ENCODE measurements around the gene C1orf52. TPM values are rescaled to one million over a fixed set of nuclear protein-coding genes. Genes with fewer than 3 reads are reported as not detected.
A peak's percentile ranks its signal among the peaks of the same experiment; 100 is the strongest.

C1orf52 gene
- total and polyA plus RNA-seq, 9 donors: 10.7 to 24.6 (median 20.1) TPM

DNA sequence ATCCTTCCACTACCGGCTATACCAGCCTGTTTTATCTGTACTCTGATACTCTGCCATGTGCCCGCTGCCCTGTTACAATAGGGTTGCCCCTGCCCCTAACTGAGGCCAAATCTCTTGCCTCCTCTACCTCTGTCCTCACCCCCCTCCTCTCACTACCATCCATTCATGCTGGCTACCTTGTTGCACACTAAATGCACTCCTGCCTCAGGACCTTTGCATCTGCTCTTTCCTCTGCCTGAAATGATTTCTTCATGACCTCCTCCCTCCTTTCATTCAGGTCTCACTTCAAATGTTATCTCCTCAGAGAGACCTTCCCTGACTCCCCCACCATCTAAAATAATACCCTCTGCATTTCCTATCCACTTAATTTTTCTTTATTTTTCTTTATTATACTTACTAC, 51.0 kb downstream of the C1orf52 start:
- Histone ChIP-seq H3K27me3 (no peaks in the 10 kb centered on the region), H3K9me3 (no peaks in the 10 kb centered on the region), H3K27ac (no peak overlapping the region), H3K4me3 (no peak overlapping the region), H3K36me3 (no peaks in the 10 kb centered on the region), H3K4me1 (ENCODE audit: insufficient read depth) (no peaks in the 10 kb centered on the region)
- no peak for DNase-seq
- 61 to 73% (median 66%) methylated on average over 2 of the region's 2 CpGs for WGBS, 3 donors
- intact Hi-C loops (cut with DNase I): no loop called here
- TF ChIP-seq, protein P1, sequence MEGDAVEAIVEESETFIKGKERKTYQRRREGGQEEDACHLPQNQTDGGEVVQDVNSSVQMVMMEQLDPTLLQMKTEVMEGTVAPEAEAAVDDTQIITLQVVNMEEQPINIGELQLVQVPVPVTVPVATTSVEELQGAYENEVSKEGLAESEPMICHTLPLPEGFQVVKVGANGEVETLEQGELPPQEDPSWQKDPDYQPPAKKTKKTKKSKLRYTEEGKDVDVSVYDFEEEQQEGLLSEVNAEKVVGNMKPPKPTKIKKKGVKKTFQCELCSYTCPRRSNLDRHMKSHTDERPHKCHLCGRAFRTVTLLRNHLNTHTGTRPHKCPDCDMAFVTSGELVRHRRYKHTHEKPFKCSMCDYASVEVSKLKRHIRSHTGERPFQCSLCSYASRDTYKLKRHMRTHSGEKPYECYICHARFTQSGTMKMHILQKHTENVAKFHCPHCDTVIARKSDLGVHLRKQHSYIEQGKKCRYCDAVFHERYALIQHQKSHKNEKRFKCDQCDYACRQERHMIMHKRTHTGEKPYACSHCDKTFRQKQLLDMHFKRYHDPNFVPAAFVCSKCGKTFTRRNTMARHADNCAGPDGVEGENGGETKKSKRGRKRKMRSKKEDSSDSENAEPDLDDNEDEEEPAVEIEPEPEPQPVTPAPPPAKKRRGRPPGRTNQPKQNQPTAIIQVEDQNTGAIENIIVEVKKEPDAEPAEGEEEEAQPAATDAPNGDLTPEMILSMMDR (IDR thresholded peaks at IDR 0.05): no peak
- TF ChIP-seq POLR2A (IDR thresholded peaks at IDR 0.05) (no peak), EP300 (IDR thresholded peaks at IDR 0.05) (no peak)

DNA sequence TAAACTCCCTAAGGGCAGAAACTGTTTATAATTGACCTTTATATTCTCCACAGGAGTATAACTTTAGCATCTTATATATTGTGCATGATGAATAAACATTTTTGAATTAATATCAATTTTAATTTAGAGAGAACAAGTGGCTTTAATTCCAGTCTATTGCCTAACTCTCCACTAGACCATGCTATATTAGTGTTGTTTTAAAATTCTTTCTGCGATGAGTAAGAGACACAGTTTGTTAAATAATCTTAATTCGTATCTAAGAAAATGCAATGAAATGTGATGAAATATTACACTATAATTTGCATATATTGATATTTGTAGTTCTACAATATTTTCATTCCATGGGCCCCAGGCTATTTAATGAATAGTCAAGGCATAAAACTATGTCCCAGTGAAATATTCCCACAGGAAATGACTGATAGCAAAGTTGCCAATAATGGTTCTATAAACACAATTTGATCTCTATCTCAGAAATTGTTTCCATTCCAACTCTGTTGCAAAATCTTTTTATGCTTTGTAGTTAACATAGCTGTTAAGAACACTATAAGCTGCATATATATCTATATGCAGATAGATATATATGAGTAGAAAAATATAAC, 55.8 kb downstream of the C1orf52 start:
- WGBS, 3 donors: 69 to 82% (median 76%) methylated on average over 2 of the region's 2 CpGs
- DNase-seq: no peak
- intact Hi-C loops (cut with DNase I): no loop called here
- no peaks in the 10 kb centered on the region for H3K4me1 ChIP-seq (ENCODE audit: insufficient read depth)
- no peaks in the 10 kb centered on the region for H3K36me3 ChIP-seq
- no peak overlapping the region for H3K27ac ChIP-seq
- no peaks in the 10 kb centered on the region for H3K27me3 ChIP-seq
- H3K9me3 ChIP-seq: no peaks in the 10 kb centered on the region
- no peak overlapping the region for H3K4me3 ChIP-seq
- TF ChIP-seq, protein P1 (IDR thresholded peaks at IDR 0.05): no peak
- TF ChIP-seq POLR2A (IDR thresholded peaks at IDR 0.05) (no peak), EP300 (IDR thresholded peaks at IDR 0.05) (no peak)

DNA sequence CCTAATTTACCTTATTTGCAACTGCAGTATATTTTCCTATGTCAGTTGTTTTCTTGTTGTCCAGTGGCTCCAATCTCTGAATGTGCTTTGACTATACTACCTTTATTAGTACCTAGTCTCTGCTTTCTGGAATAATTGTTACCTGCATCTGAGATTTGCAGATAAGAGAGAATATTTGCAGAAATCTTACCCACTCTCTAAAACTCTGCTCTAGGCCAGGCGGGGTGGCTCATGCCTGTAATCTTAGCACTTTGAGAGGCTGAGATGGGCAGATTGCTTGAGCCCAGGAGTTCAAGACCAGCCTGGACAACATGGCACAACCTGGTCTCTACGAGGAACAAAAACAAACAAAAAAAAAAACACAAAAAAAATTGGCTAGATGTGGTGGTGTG, 56.6 kb downstream of the C1orf52 start:
- intact Hi-C loops (cut with DNase I): no loop called here
- Histone ChIP-seq H3K36me3 (no peaks in the 10 kb centered on the region), H3K27me3 (no peaks in the 10 kb centered on the region), H3K27ac (no peak overlapping the region), H3K9me3 (no peaks in the 10 kb centered on the region), H3K4me3 (no peak overlapping the region), H3K4me1 (ENCODE audit: insufficient read depth) (no peaks in the 10 kb centered on the region)
- TF ChIP-seq, protein P1 (IDR thresholded peaks at IDR 0.05): no peak
- TF ChIP-seq EP300 (IDR thresholded peaks at IDR 0.05): no peak
- no peak for TF ChIP-seq POLR2A (IDR thresholded peaks at IDR 0.05)
- WGBS, 3 donors: 83 to 89% (median 83%) methylated on average over 2 of the region's 2 CpGs
- DNase-seq: no peak

DNA sequence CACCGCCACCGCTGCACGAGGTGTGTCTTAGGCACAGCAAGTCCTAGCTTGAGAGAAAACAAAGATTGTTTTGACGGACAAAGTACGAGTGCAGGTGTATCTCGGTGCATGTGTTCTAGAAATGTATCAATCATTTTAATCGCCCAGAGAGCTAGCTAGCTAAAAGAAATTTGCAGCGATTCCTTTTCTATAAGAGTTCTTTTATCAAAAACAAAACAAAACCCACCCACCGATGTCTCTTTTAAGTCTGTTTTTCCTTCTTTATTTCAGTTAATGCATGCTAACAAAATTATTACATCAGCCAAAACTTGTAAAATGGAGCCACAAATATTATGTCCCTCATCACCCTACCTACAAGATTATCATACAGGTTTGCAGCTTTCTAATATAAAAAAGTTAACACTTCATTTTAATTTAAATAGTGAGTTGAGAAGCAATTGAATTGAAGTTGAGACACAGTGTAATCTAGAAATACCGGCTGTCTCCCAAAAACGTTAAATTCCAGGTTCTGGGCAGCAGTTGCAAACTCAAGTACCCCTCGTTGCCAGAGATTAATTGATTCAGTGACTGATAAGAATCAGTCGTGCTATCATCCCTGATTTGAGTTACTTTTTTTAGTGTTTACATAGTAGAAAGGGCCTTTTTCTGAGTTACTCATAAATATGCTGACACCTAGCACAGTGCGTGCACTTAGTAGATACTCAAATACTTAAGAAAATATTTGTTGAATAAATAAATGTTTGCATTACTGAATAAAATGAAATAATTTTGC, 57.2 kb downstream of the C1orf52 start:
- Histone ChIP-seq H3K4me1 (ENCODE audit: insufficient read depth) (no peaks in the 10 kb centered on the region), H3K27me3 (no peaks in the 10 kb centered on the region), H3K9me3 (no peaks in the 10 kb centered on the region), H3K36me3 (no peaks in the 10 kb centered on the region), H3K4me3 (peak overlapping the region; percentile 98), H3K27ac (peak overlapping the region in 1 of 2 donors; percentile 96)
- 16 to 19% (median 18%) methylated on average over 14 of the region's 14 CpGs for WGBS, 3 donors
- intact Hi-C loops (cut with DNase I): no loop called here
- no peak for DNase-seq
- no peak for TF ChIP-seq POLR2A (IDR thresholded peaks at IDR 0.05)
- TF ChIP-seq, protein P1 (IDR thresholded peaks at IDR 0.05): no peak
- no peak for TF ChIP-seq EP300 (IDR thresholded peaks at IDR 0.05)

Data from ovary (tissue), 9 donors.